H1 (cell line): ENCODE data around the gene DNAJA3. TPM values are rescaled to one million over a fixed set of nuclear protein-coding genes. Genes with fewer than 3 reads are reported as not detected.

Source experiments
- CTCF ChIA-PET: fragments of 300-600 bp; sonication (Branson Sonifier 250); formaldehyde crosslinking; loops from one replicate; lab custom pipeline; 2021; ENCODE audit not compliant: partially characterized antibody; lab: Charles Lee
- POLR2A ChIA-PET: fragments of 300-600 bp; sonication (Branson Sonifier 250); formaldehyde crosslinking; loops from one replicate; lab custom pipeline; 2021; ENCODE audit warnings: inconsistent platforms; ENCODE audit not compliant: partially characterized antibody; lab: Charles Lee
- DNase-seq, 2 experiments: peaks; one replicate each; pipeline versions ENCODE4 v3.0.0 to v3.0.0-alpha.2; 2010 to 2022; ENCODE audit warnings: low spot score in 2 of 2, low read depth in 1 of 2, mixed read lengths in 1 of 2
- FAIRE-seq: peaks from 2 replicates; lab custom pipeline; 2011; peaks lifted over from hg19 to GRCh38; lab: Jason Lieb, UNC
- H2AFZ ChIP-seq: 2 replicates; pipeline ENCODE4 v1.8.1; 2012; ENCODE audit warnings: low read length, inconsistent platforms
- H2AK5ac ChIP-seq: 2 replicates; pipeline ENCODE4 v1.6.1; 2013; ENCODE audit warnings: low read depth, low read length
- H2BK120ac ChIP-seq: replicated peaks from 2 replicates; pipeline ENCODE3; 2013; ENCODE audit warnings: low read depth, low read length, inconsistent platforms
- H2BK12ac ChIP-seq: 2 replicates; pipeline ENCODE4 v1.6.1; 2013; ENCODE audit warnings: low read depth, low read length
- H2BK15ac ChIP-seq: 2 replicates; pipeline ENCODE4 v1.6.1; 2013; ENCODE audit warnings: low read length
- H2BK20ac ChIP-seq: 2 replicates; pipeline ENCODE4 v1.6.1; 2013; ENCODE audit warnings: low read length
- H2BK5ac ChIP-seq: 2 replicates; pipeline ENCODE4 v1.6.1; 2013; ENCODE audit warnings: low read depth, low read length
- H3K14ac ChIP-seq: 2 replicates; pipeline ENCODE4 v1.6.1; 2013; ENCODE audit warnings: inconsistent platforms; ENCODE audit not compliant: insufficient read length
- H3K18ac ChIP-seq: 2 replicates; pipeline ENCODE4 v1.6.1; 2013; ENCODE audit warnings: low read length; ENCODE audit errors: extremely low read depth
- H3K23ac ChIP-seq: 2 replicates; pipeline ENCODE4 v1.6.1; 2013; ENCODE audit warnings: inconsistent platforms; ENCODE audit not compliant: insufficient read length
- H3K23me2 ChIP-seq: 2 replicates; pipeline ENCODE4 v1.6.1; 2013; ENCODE audit warnings: low read depth, low read length
- H3K27ac ChIP-seq: 2 replicates; pipeline ENCODE4 v1.6.1; 2011; ENCODE audit warnings: low read depth, low read length, inconsistent platforms
- H3K27me3 ChIP-seq, 4 experiments: replicated peaks in 1 of 4; 1 replicate in 1 of 4; 2 replicates in 3 of 4; pipeline versions ENCODE4 v1.6.1 to v1.8.1; 2011 to 2013; ENCODE audit warnings: low read length in 3 of 4, mild to moderate bottlenecking in 3 of 4, inconsistent platforms in 2 of 4, mixed read lengths in 2 of 4, moderate library complexity in 1 of 4; ENCODE audit not compliant: control insufficient read depth in 3 of 4, insufficient read depth in 3 of 4; ENCODE audit errors: extremely low read depth in 1 of 4
- H3K36me3 ChIP-seq, 4 experiments: 2 replicates each; pipeline versions ENCODE4 v1.6.1 to v1.8.1; 2011 to 2013; ENCODE audit warnings: mild to moderate bottlenecking in 4 of 4, low read length in 3 of 4, moderate library complexity in 2 of 4, control low read depth in 1 of 4, inconsistent platforms in 1 of 4; ENCODE audit not compliant: insufficient read depth in 4 of 4, control insufficient read depth in 2 of 4
- H3K4ac ChIP-seq: replicated peaks from 2 replicates; pipeline ENCODE3; 2013; ENCODE audit warnings: low read length, low read depth, mixed read lengths, inconsistent platforms; ENCODE audit not compliant: insufficient read length
- H3K4me1 ChIP-seq, 4 experiments: replicated peaks in 1 of 4; 1 replicate in 1 of 4; 2 replicates in 3 of 4; pipeline versions ENCODE4 v1.6.1 to v1.8.1; 2011 to 2013; ENCODE audit warnings: low read length in 3 of 4, inconsistent platforms in 2 of 4, mixed read lengths in 1 of 4; ENCODE audit not compliant: insufficient read depth in 4 of 4, control insufficient read depth in 3 of 4
- H3K4me2 ChIP-seq, 2 experiments: 2 replicates each; pipeline versions ENCODE4 v1.6.1 to v1.8.1; 2011 to 2013; ENCODE audit warnings: low read depth in 2 of 2, low read length in 2 of 2, control low read depth in 1 of 2, inconsistent platforms in 1 of 2, mild to moderate bottlenecking in 1 of 2; ENCODE audit not compliant: insufficient read depth in 1 of 2
- H3K4me3 ChIP-seq, 4 experiments: fragments of 200-600, 300-600 bp in 1 of 4; sonication (generic), shearing (Covaris generic), sonication (Bioruptor Twin) in 1 of 4; 2 replicates each; pipeline versions ENCODE4 v1.5.1 to v1.8.1; 2011 to 2016; ENCODE audit warnings: low read length in 4 of 4, low read depth in 3 of 4, control low read depth in 2 of 4, inconsistent platforms in 2 of 4, mild to moderate bottlenecking in 2 of 4, mixed read lengths in 1 of 4, moderate library complexity in 1 of 4; ENCODE audit not compliant: insufficient read depth in 2 of 4; ENCODE audit errors: extremely low read depth in 1 of 4
- H3K56ac ChIP-seq: replicated peaks from 2 replicates; pipeline ENCODE3; 2013; ENCODE audit warnings: low read depth, mild to moderate bottlenecking, mixed read lengths, low read length, inconsistent platforms; ENCODE audit not compliant: insufficient read length
- H3K79me1 ChIP-seq: 2 replicates; pipeline ENCODE4 v1.6.1; 2013; ENCODE audit warnings: low read depth, low read length, control low read depth
- H3K79me2 ChIP-seq, 2 experiments: 2 replicates each; pipeline versions ENCODE4 v1.6.1 to v1.8.1; 2012 to 2013; ENCODE audit warnings: low read length in 2 of 2, mild to moderate bottlenecking in 2 of 2, inconsistent platforms in 1 of 2; ENCODE audit not compliant: insufficient read depth in 2 of 2, control insufficient read depth in 1 of 2
- H3K9ac ChIP-seq, 4 experiments: replicated peaks in 1 of 4; 1 replicate in 1 of 4; 2 replicates in 3 of 4; pipeline versions ENCODE4 v1.6.1 to v1.8.1; 2011 to 2013; ENCODE audit warnings: low read depth in 3 of 4, low read length in 3 of 4, control low read depth in 2 of 4, mild to moderate bottlenecking in 2 of 4, moderate library complexity in 2 of 4, inconsistent platforms in 1 of 4; ENCODE audit errors: extremely low read depth in 1 of 4
- H3K9me3 ChIP-seq, 2 experiments: 2 replicates each; pipeline versions ENCODE4 v1.6.1 to v1.8.1; 2012 to 2013; ENCODE audit warnings: mild to moderate bottlenecking in 2 of 2, moderate library complexity in 2 of 2, control low read depth in 1 of 2, inconsistent platforms in 1 of 2, low read depth in 1 of 2, low read length in 1 of 2, mixed read lengths in 1 of 2; ENCODE audit not compliant: insufficient read depth in 2 of 2
- H4K20me1 ChIP-seq, 2 experiments: replicated peaks in 1 of 2; 2 replicates each; pipeline versions ENCODE3 to v1.8.1; 2011 to 2013; ENCODE audit warnings: inconsistent platforms in 2 of 2, low read length in 2 of 2, mild to moderate bottlenecking in 1 of 2; ENCODE audit not compliant: insufficient read depth in 2 of 2, control insufficient read depth in 1 of 2
- H4K5ac ChIP-seq: 2 replicates; pipeline ENCODE4 v1.6.1; 2013; ENCODE audit warnings: low read length, low read depth, mixed read lengths, inconsistent platforms; ENCODE audit not compliant: insufficient read length
- H4K8ac ChIP-seq: 2 replicates; pipeline ENCODE4 v1.8.0; 2013; ENCODE audit warnings: mild to moderate bottlenecking, moderate library complexity, low read length, inconsistent platforms; ENCODE audit not compliant: insufficient read depth; ENCODE audit errors: extremely low read depth
- H4K91ac ChIP-seq: replicated peaks from 2 replicates; pipeline ENCODE3; 2013; ENCODE audit warnings: low read length, mixed read lengths, inconsistent platforms; ENCODE audit not compliant: insufficient read length
- CREB1 ChIP-seq: IDR thresholded peaks from 2 replicates; pipeline ENCODE4 v1.6.1; 2012; ENCODE audit warnings: inconsistent platforms
- CTCF ChIP-seq, 3 experiments: IDR thresholded peaks; 1 replicate in 2 of 3; 2 replicates in 1 of 3; pipeline versions ENCODE4 v1.5.1 to v1.6.1; 2011; ENCODE audit warnings: low read length in 3 of 3, mild to moderate bottlenecking in 3 of 3, inconsistent platforms in 2 of 3, low read depth in 1 of 3, moderate library complexity in 1 of 3; ENCODE audit not compliant: insufficient read depth in 1 of 3; ENCODE audit errors: control extremely low read depth in 1 of 3
- EP300 ChIP-seq, 2 experiments: IDR thresholded peaks; 1 replicate in 1 of 2; 2 replicates in 1 of 2; pipeline ENCODE4 v1.6.1; 2011 to 2012; ENCODE audit warnings: low read depth in 2 of 2, low read length in 2 of 2, mild to moderate bottlenecking in 2 of 2, borderline replicate concordance in 1 of 2, inconsistent platforms in 1 of 2, moderate library complexity in 1 of 2
- PHF8 ChIP-seq: fragments of 200-600 bp; sonication (generic); conservative IDR thresholded peaks from 2 replicates; pipeline ENCODE4 v1.7.1; 2012; ENCODE audit warnings: low read depth, mild to moderate bottlenecking, inconsistent platforms, low read length, moderate library complexity
- TAF7 ChIP-seq: optimal IDR thresholded peaks from 2 replicates; pipeline ENCODE3; 2011; ENCODE audit warnings: low read depth, mild to moderate bottlenecking, inconsistent platforms, low read length, moderate library complexity, borderline replicate concordance
- ZNF274 ChIP-seq: IDR thresholded peaks from 2 replicates; pipeline ENCODE4 v1.7.0; 2012; ENCODE audit warnings: low read length, borderline replicate concordance; ENCODE audit errors: extremely low read depth
- WGBS, 2 experiments: shearing (Covaris generic) in 1 of 2; methylation state at CpG; one replicate each; pipeline versions ENCODE4 v1.1.6 to v1.1.7; 2013 to 2015; ENCODE audit warnings: low lambda C conversion rate in 2 of 2, mixed read lengths in 2 of 2, inconsistent platforms in 1 of 2, low coverage in 1 of 2, missing lambda C conversion rate in 1 of 2; ENCODE audit not compliant: insufficient replicate concordance in 2 of 2, insufficient coverage in 1 of 2, insufficient read length in 1 of 2; ENCODE audit errors: extremely low coverage in 1 of 2, missing lambda C conversion rate in 1 of 2; 5-methylcytosine and 5-hydroxymethylcytosine counted together
- polyA plus RNA-seq, 7 experiments: library from polyadenylated mRNA; depleted of rRNA in 3 of 7; stranded (reverse) in 5 of 7; unstranded in 2 of 7; fragments of >200 nt in 5 of 7; fragments of 200-250 nt in 2 of 7; gene quantifications; 1 replicate in 5 of 7; 2 replicates in 1 of 7; 4 replicates in 1 of 7; pipeline versions ENCODE4 v1.2.1 to v1.2.3, GENCODE V29; 2011 to 2013; ENCODE audit warnings: missing spikeins in 2 of 7, mixed read lengths in 2 of 7
- total RNA-seq: library from RNA; stranded (reverse); fragmentation: NEBNext Ultra II Directional; extraction: Animal tissue kit (Norgen Biotek cat#: 25700); gene quantifications from 2 replicates; pipeline ENCODE4 v1.2.1, GENCODE V29; 2021

The DNAJA3 gene
- total and polyA plus RNA-seq, 2 of the 8 experiments (the other 6 are each of a cell fraction or from before 2014, with no cell fraction given) = 37.3 to 59.1 TPM

GRCh38 chr16:4433914-4434787 lies 8.5 kb downstream of the DNAJA3 start:
- H2BK20ac ChIP-seq = no peak overlapping the region
- H2BK12ac ChIP-seq = no peak overlapping the region
- POLR2A ChIA-PET = interaction anchor here (2.6 kb wide), 1 partner anchor 29 kb away, joined by 6 read pairs; no protein-coding TSS in a partner anchor
- CTCF ChIA-PET = interaction anchor here (0.8 to 1.1 kb wide), 2 partner anchors 32 to 114 kb away, joined by 3 read pairs; no protein-coding TSS in a partner anchor
- no peak overlapping the region for H3K4me2 ChIP-seq
- H3K23ac ChIP-seq = no peak overlapping the region
- H3K27ac ChIP-seq = no peak overlapping the region
- H4K20me1 ChIP-seq = peaks cover 0 to 2% of the 10 kb centered on the region in 2 experiments
- no peak overlapping the region for H3K4me3 ChIP-seq
- no peaks in the 10 kb centered on the region for H3K27me3 ChIP-seq
- H4K8ac ChIP-seq = no peak overlapping the region
- no peaks in the 10 kb centered on the region for H3K23me2 ChIP-seq
- peaks cover 9 to 43% (median 18%) of the 10 kb centered on the region in 4 experiments; a peak in 6 of 8 replicates for H3K36me3 ChIP-seq
- H3K56ac ChIP-seq = no peak overlapping the region
- H4K5ac ChIP-seq = no peak overlapping the region
- no peak overlapping the region for H2BK5ac ChIP-seq
- no peak overlapping the region for H3K9ac ChIP-seq
- WGBS, 2 experiments = 97% methylated on average over 12 of the region's 12 CpGs; no CpG with 5 or more reads in 1 of the 2 experiments
- H3K79me2 ChIP-seq = peaks cover 0 to 6% of the 10 kb centered on the region in 2 experiments; a peak in 1 of 4 replicates
- H3K9me3 ChIP-seq = no peaks in the 10 kb centered on the region
- no peaks in the 10 kb centered on the region for H3K4me1 ChIP-seq
- no peak overlapping the region for H2BK15ac ChIP-seq
- DNase-seq (no peak), FAIRE-seq (no peak)
- no peak overlapping the region for H2BK120ac ChIP-seq
- peaks cover 2% of the 10 kb centered on the region; the same call in 1 of the 2 replicates for H3K79me1 ChIP-seq
- no peak overlapping the region for H2AFZ ChIP-seq
- H3K4ac ChIP-seq = no peak overlapping the region
- H3K14ac ChIP-seq = no peak overlapping the region
- no peak overlapping the region for H4K91ac ChIP-seq
- H3K18ac ChIP-seq = no peak overlapping the region
- H2AK5ac ChIP-seq = no peak overlapping the region
- TF ChIP-seq EP300 (IDR thresholded peaks at IDR 0.05; ENCODE audit: borderline replicate concordance in 1 of 2, low read depth in 2 of 2, low read length in 2 of 2) (no peak), TAF7 (no peak), ZNF274 (no peak), CREB1 (no peak), PHF8 (no peak), CTCF (IDR thresholded peaks at IDR 0.05; ENCODE audit: control extremely low read depth in 1 of 3, insufficient read depth in 1 of 3, low read depth in 1 of 3, low read length in 3 of 3) (no peak)
